Neural progenitor cell (in vitro differentiated cells): ENCODE measurements around the gene CYFIP2. TPM values are rescaled to one million over a fixed set of nuclear protein-coding genes. Genes with fewer than 3 reads are reported as not detected.

Experiments
- DNase-seq: peaks from one replicate; pipeline ENCODE4 v3.0.0-alpha.2; 2016; ENCODE audit warnings: low spot score
- H2AFZ ChIP-seq: fragments of 200-600 bp; sonication (generic); replicated peaks from 2 replicates; pipeline ENCODE4 v1.6.1; 2016; ENCODE audit warnings: antibody characterized with exemption
- H3F3A ChIP-seq: fragments of 200-600 bp; sonication (generic); 2 replicates; pipeline ENCODE4 v1.6.1; 2016; ENCODE audit warnings: antibody characterized with exemption, low read depth
- H3K27ac ChIP-seq: fragments of 200-600 bp; sonication (generic); 2 replicates; pipeline ENCODE4 v1.5.1; 2016; ENCODE audit warnings: mild to moderate bottlenecking
- H3K27me3 ChIP-seq: fragments of 200-600 bp; sonication (generic); 2 replicates; pipeline ENCODE4 v1.6.1; 2016; ENCODE audit warnings: mild to moderate bottlenecking, moderate library complexity
- H3K36me3 ChIP-seq: fragments of 200-600 bp; sonication (generic); 2 replicates; pipeline ENCODE4 v1.5.1; 2016
- H3K4me1 ChIP-seq: fragments of 200-600 bp; sonication (generic); 2 replicates; pipeline ENCODE4 v1.6.1; 2016; ENCODE audit warnings: mixed run types
- H3K4me2 ChIP-seq: fragments of 200-600 bp; sonication (generic); 2 replicates; pipeline ENCODE4 v1.6.1; 2016
- H3K4me3 ChIP-seq: fragments of 200-600 bp; sonication (generic); 2 replicates; pipeline ENCODE4 v1.5.1; 2016
- H3K79me2 ChIP-seq: fragments of 200-600 bp; sonication (generic); 2 replicates; pipeline ENCODE4 v1.6.1; 2016; ENCODE audit warnings: low read depth
- H3K9ac ChIP-seq: fragments of 200-600 bp; sonication (generic); 2 replicates; pipeline ENCODE4 v1.6.1; 2016
- H3K9me3 ChIP-seq: fragments of 200-600 bp; sonication (generic); 2 replicates; pipeline ENCODE4 v1.5.1; 2016; ENCODE audit warnings: low read depth
- H4K20me1 ChIP-seq: fragments of 200-600 bp; sonication (generic); 2 replicates; pipeline ENCODE4 v1.6.1; 2016; ENCODE audit warnings: low read depth
- H3K27ac Mint-ChIP-seq: 3 replicates; pipeline ENCODE4 v1.8.0; 2021; ENCODE audit warnings: mixed read lengths
- H3K27me3 Mint-ChIP-seq: 2 replicates; pipeline ENCODE4 v1.8.0; 2022; ENCODE audit warnings: low read depth, mild to moderate bottlenecking, inconsistent platforms, moderate library complexity, mixed read lengths; ENCODE audit not compliant: insufficient read depth
- H3K36me3 Mint-ChIP-seq: 3 replicates; pipeline ENCODE4 v1.8.0; 2021; ENCODE audit warnings: mixed read lengths
- H3K4me1 Mint-ChIP-seq: 3 replicates; pipeline ENCODE4 v1.8.0; 2021; ENCODE audit warnings: mixed read lengths
- H3K4me3 Mint-ChIP-seq: 3 replicates; pipeline ENCODE4 v1.8.0; 2021; ENCODE audit warnings: mild to moderate bottlenecking, moderate library complexity, mixed read lengths
- H3K9me3 Mint-ChIP-seq: 3 replicates; pipeline ENCODE4 v1.8.0; 2020; ENCODE audit warnings: mixed read lengths
- CTCF ChIP-seq: fragments of 200-600 bp; sonication (generic); IDR thresholded peaks from 2 replicates; pipeline ENCODE4 v1.5.1; 2017; ENCODE audit warnings: antibody characterized with exemption, mild to moderate bottlenecking
- EZH2 ChIP-seq: fragments of 200-600 bp; sonication (generic); IDR thresholded peaks from 2 replicates; pipeline ENCODE4 v1.6.1; 2017; ENCODE audit warnings: antibody characterized with exemption, mild to moderate bottlenecking, moderate library complexity
- EZH2phosphoT487 ChIP-seq: fragments of 200-600 bp; sonication (generic); IDR thresholded peaks from 2 replicates; pipeline ENCODE4 v1.6.1; 2017; ENCODE audit warnings: antibody characterized with exemption
- total RNA-seq: library from RNA; depleted of rRNA; stranded (reverse); fragments of >200 nt; gene quantifications from 2 replicates; pipeline ENCODE4 v1.2.3, GENCODE V29; 2015; ENCODE audit warnings: low replicate concordance

The CYFIP2 gene
- total RNA-seq, 1 donor from 2014 or later, result 70.2 TPM

- no peak for DNase-seq
- Mint-ChIP-seq H3K36me3 (peaks cover 11% of the 10 kb centered on the region), H3K9me3 (no peaks in the 10 kb centered on the region), H3K27me3 (peaks cover 4% of the 10 kb centered on the region), H3K4me3 (no peak overlapping the region), H3K27ac (no peak overlapping the region), H3K4me1 (peaks cover 12% of the 10 kb centered on the region)
- TF ChIP-seq EZH2phosphoT487, result no peak
- TF ChIP-seq CTCF, result no peak
- no peak for TF ChIP-seq EZH2
- Histone ChIP-seq H4K20me1 (no peaks in the 10 kb centered on the region), H3K9ac (no peak overlapping the region), H3K9me3 (no peaks in the 10 kb centered on the region), H3K4me3 (no peak overlapping the region), H2AFZ (no peak overlapping the region), H3K27me3 (no peaks in the 10 kb centered on the region), H3K4me2 (no peak overlapping the region), H3K4me1 (no peaks in the 10 kb centered on the region), H3K36me3 (no peaks in the 10 kb centered on the region), H3K79me2 (peaks cover 39% of the 10 kb centered on the region), H3K27ac (no peak overlapping the region), H3F3A (no peaks in the 10 kb centered on the region)
Measured at GRCh38 chr5:157285310-157286035, 19.6 kb downstream of the CYFIP2 start.

- Mint-ChIP-seq H3K27ac (no peak overlapping the region), H3K36me3 (peaks cover 17% of the 10 kb centered on the region), H3K9me3 (no peaks in the 10 kb centered on the region), H3K4me3 (no peak overlapping the region), H3K27me3 (peaks cover 4% of the 10 kb centered on the region), H3K4me1 (peaks cover 12% of the 10 kb centered on the region)
- Histone ChIP-seq H3K9ac (no peak overlapping the region), H3K27me3 (no peaks in the 10 kb centered on the region), H3K79me2 (peaks cover 28% of the 10 kb centered on the region), H2AFZ (no peak overlapping the region), H3K36me3 (no peaks in the 10 kb centered on the region), H3K9me3 (no peaks in the 10 kb centered on the region), H3K27ac (no peak overlapping the region), H3K4me3 (no peak overlapping the region), H3K4me1 (no peaks in the 10 kb centered on the region), H3F3A (no peaks in the 10 kb centered on the region), H3K4me2 (no peak overlapping the region), H4K20me1 (no peaks in the 10 kb centered on the region)
- no peak for TF ChIP-seq EZH2
- no peak for TF ChIP-seq EZH2phosphoT487
- no peak for TF ChIP-seq CTCF
- no peak for DNase-seq
Measured at GRCh38 chr5:157286761-157287211, 20.9 kb downstream of the CYFIP2 start.

GRCh38 chr5:157288405-157289163 lies 22.7 kb downstream of the CYFIP2 start:
- no peak overlapping the region for H2AFZ ChIP-seq
- H3K4me3 Mint-ChIP-seq, result no peak overlapping the region
- H3K27ac Mint-ChIP-seq, result no peak overlapping the region
- peaks cover 4% of the 10 kb centered on the region for H3K27me3 Mint-ChIP-seq
- no peaks in the 10 kb centered on the region for H3K27me3 ChIP-seq
- H3K4me1 ChIP-seq, result no peaks in the 10 kb centered on the region
- no peak overlapping the region for H3K27ac ChIP-seq
- H4K20me1 ChIP-seq, result no peaks in the 10 kb centered on the region
- peaks cover 19% of the 10 kb centered on the region for H3K36me3 Mint-ChIP-seq
- H3F3A ChIP-seq, result no peaks in the 10 kb centered on the region
- no peaks in the 10 kb centered on the region for H3K9me3 Mint-ChIP-seq
- no peak overlapping the region for H3K9ac ChIP-seq
- no peaks in the 10 kb centered on the region for H3K9me3 ChIP-seq
- no peak for TF ChIP-seq EZH2phosphoT487
- no peak for TF ChIP-seq EZH2
- TF ChIP-seq CTCF, result no peak
- no peak overlapping the region for H3K4me3 ChIP-seq
- H3K79me2 ChIP-seq, result peaks cover 12% of the 10 kb centered on the region
- H3K36me3 ChIP-seq, result no peaks in the 10 kb centered on the region
- no peak for DNase-seq
- peaks cover 9% of the 10 kb centered on the region for H3K4me1 Mint-ChIP-seq
- no peak overlapping the region for H3K4me2 ChIP-seq
